Measurements from ENCODE around the gene ARSB. TPM values are rescaled to one million over a fixed set of nuclear protein-coding genes. Genes with fewer than 3 reads are reported as not detected.

Gene ARSB
- total RNA-seq, 2 experiments from 2014 or later: 4.4 to 5.2 TPM

GRCh38 chr5:78799266-78800017 is 185.7 kb downstream of the ARSB start:
- peaks cover 0 to 4% of the 10 kb centered on the region in 2 experiments for H3K9me3 ChIP-seq (ENCODE audit: control insufficient read depth in 1 of 2, insufficient read depth in 1 of 2, low read length in 2 of 2)
- no peak overlapping the region for H3K27ac Mint-ChIP-seq
- peaks cover 5% of the 10 kb centered on the region for H3K9me3 Mint-ChIP-seq
- ChIA-PET CTCF (no interaction called here), POLR2A (no interaction called here)
- no peak for TF ChIP-seq CTCF (IDR thresholded peaks at IDR 0.05)
- no peaks in the 10 kb centered on the region for H3K27me3 Mint-ChIP-seq
- no peaks in the 10 kb centered on the region for H3K27me3 ChIP-seq (ENCODE audit: control insufficient read depth in 1 of 2, insufficient read depth in 2 of 2, low read length in 2 of 2)
- H3K36me3 Mint-ChIP-seq (ENCODE audit: low read depth): peaks cover 25% of the 10 kb centered on the region
- H3K4me1 ChIP-seq (ENCODE audit: insufficient read depth, low read length): no peaks in the 10 kb centered on the region
- intact Hi-C loops (cut with DNase I, micrococcal nuclease): no loop called here
- no peaks in the 10 kb centered on the region for H3K36me3 ChIP-seq (ENCODE audit: insufficient read depth, low read length)
- DNase-seq: no peak
- H3K4me1 Mint-ChIP-seq (ENCODE audit: low read depth): no peaks in the 10 kb centered on the region
- H3K4me3 Mint-ChIP-seq: no peak overlapping the region
- H3K4me3 ChIP-seq (ENCODE audit: low read length): no peak overlapping the region
- no peak for ATAC-seq (ENCODE audit: poor library complexity)
- no peak overlapping the region for H3K27ac ChIP-seq (ENCODE audit: low read depth in 1 of 2, low read length in 2 of 2)

GRCh38 chr5:78798673-78799029 is 186.5 kb downstream of the ARSB start:
- H3K4me3 ChIP-seq (ENCODE audit: low read length): no peak overlapping the region
- no peak overlapping the region for H3K27ac ChIP-seq (ENCODE audit: low read depth in 1 of 2, low read length in 2 of 2)
- Mint-ChIP-seq H3K36me3 (ENCODE audit: low read depth) (peaks cover 25% of the 10 kb centered on the region), H3K9me3 (peaks cover 5% of the 10 kb centered on the region), H3K4me3 (no peak overlapping the region), H3K27me3 (no peaks in the 10 kb centered on the region), H3K4me1 (ENCODE audit: low read depth) (no peaks in the 10 kb centered on the region), H3K27ac (no peak overlapping the region)
- H3K36me3 ChIP-seq (ENCODE audit: insufficient read depth, low read length): no peaks in the 10 kb centered on the region
- ChIA-PET CTCF (no interaction called here), POLR2A (no interaction called here)
- H3K9me3 ChIP-seq (ENCODE audit: control insufficient read depth in 1 of 2, insufficient read depth in 1 of 2, low read length in 2 of 2): peaks cover 0 to 4% of the 10 kb centered on the region in 2 experiments
- ATAC-seq (ENCODE audit: poor library complexity) (no peak), DNase-seq (no peak)
- intact Hi-C loops (cut with DNase I, micrococcal nuclease): no loop called here
- no peaks in the 10 kb centered on the region for H3K4me1 ChIP-seq (ENCODE audit: insufficient read depth, low read length)
- TF ChIP-seq CTCF (IDR thresholded peaks at IDR 0.05): no peak
- H3K27me3 ChIP-seq (ENCODE audit: control insufficient read depth in 1 of 2, insufficient read depth in 2 of 2, low read length in 2 of 2): no peaks in the 10 kb centered on the region

GRCh38 chr5:78797936-78798672 is 187.0 kb downstream of the ARSB start:
- Mint-ChIP-seq H3K4me1 (ENCODE audit: low read depth) (no peaks in the 10 kb centered on the region), H3K4me3 (no peak overlapping the region), H3K27me3 (no peaks in the 10 kb centered on the region), H3K27ac (no peak overlapping the region), H3K9me3 (peaks cover 5% of the 10 kb centered on the region), H3K36me3 (ENCODE audit: low read depth) (peaks cover 25% of the 10 kb centered on the region)
- no peaks in the 10 kb centered on the region for H3K27me3 ChIP-seq (ENCODE audit: control insufficient read depth in 1 of 2, insufficient read depth in 2 of 2, low read length in 2 of 2)
- H3K9me3 ChIP-seq (ENCODE audit: control insufficient read depth in 1 of 2, insufficient read depth in 1 of 2, low read length in 2 of 2): peaks cover 0 to 4% of the 10 kb centered on the region in 2 experiments
- H3K4me1 ChIP-seq (ENCODE audit: insufficient read depth, low read length): no peaks in the 10 kb centered on the region
- ChIA-PET POLR2A (no interaction called here), CTCF (no interaction called here)
- TF ChIP-seq CTCF (IDR thresholded peaks at IDR 0.05): no peak
- no peak for DNase-seq
- H3K36me3 ChIP-seq (ENCODE audit: insufficient read depth, low read length): no peaks in the 10 kb centered on the region
- H3K4me3 ChIP-seq (ENCODE audit: low read length): no peak overlapping the region
- H3K27ac ChIP-seq (ENCODE audit: low read depth in 1 of 2, low read length in 2 of 2): no peak overlapping the region
- no peak for ATAC-seq (ENCODE audit: poor library complexity)
- intact Hi-C loops (cut with DNase I, micrococcal nuclease): no loop called here

All from CD4-positive, alpha-beta T cell (primary cell).